ENCODE data around the gene ITGB6. TPM values are rescaled to one million over a fixed set of nuclear protein-coding genes. Genes with fewer than 3 reads are reported as not detected.

Gene ITGB6
- total RNA-seq, 1 experiment from 2014 or later: 7.2 TPM

GRCh38 chr2:160246356-160246755 is 46.3 kb upstream of the ITGB6 start:
- H3K4me2 ChIP-seq (ENCODE audit: low read length): no peak overlapping the region
- H2AFZ ChIP-seq (ENCODE audit: low read length): no peak overlapping the region
- H4K20me1 ChIP-seq (ENCODE audit: low read length): no peaks in the 10 kb centered on the region
- no peak for TF ChIP-seq CTCF (conservative IDR thresholded peaks at IDR 0.05; ENCODE audit: low read depth, low read length)
- TF ChIP-seq EZH2 (IDR thresholded peaks at IDR 0.05; ENCODE audit: low read length, unreplicated experiment): no peak
- no peak for TF ChIP-seq EZH2phosphoT487 (IDR thresholded peaks at IDR 0.05; ENCODE audit: borderline replicate concordance, low read length)
- DNase-seq (no peak), ATAC-seq (no peak)
- no peak overlapping the region for H3K9ac ChIP-seq (ENCODE audit: low read length)
- H3K27ac ChIP-seq (ENCODE audit: low read length): no peak overlapping the region
- ChIA-PET CTCF (no interaction called here), POLR2A (ENCODE audit: unreplicated experiment) (no interaction called here)
- intact Hi-C loops (cut with micrococcal nuclease): no loop called here
- H3K4me1 ChIP-seq (ENCODE audit: insufficient read depth, low read length): peaks cover 16% of the 10 kb centered on the region
- no peaks in the 10 kb centered on the region for H3K27me3 ChIP-seq (ENCODE audit: low read length)
- H3K4me3 ChIP-seq (ENCODE audit: low read length): no peak overlapping the region
- no peaks in the 10 kb centered on the region for H3K9me3 ChIP-seq (ENCODE audit: low read length)
- no peaks in the 10 kb centered on the region for H3F3A ChIP-seq (ENCODE audit: low read length, unreplicated experiment)
- H3K36me3 ChIP-seq (ENCODE audit: low read depth, low read length): no peaks in the 10 kb centered on the region
- H3K79me2 ChIP-seq (ENCODE audit: low read length): no peaks in the 10 kb centered on the region
- no TSS peak for BruUV-seq (replicated peaks)
- H3K9me2 ChIP-seq (replicated peaks; ENCODE audit: low read length): no peaks in the 10 kb centered on the region

- Histone ChIP-seq H4K20me1 (ENCODE audit: low read length) (no peaks in the 10 kb centered on the region), H3K4me1 (ENCODE audit: insufficient read depth, low read length) (peaks cover 20% of the 10 kb centered on the region), H3K4me3 (ENCODE audit: low read length) (no peak overlapping the region), H3K9me2 (replicated peaks; ENCODE audit: low read length) (no peaks in the 10 kb centered on the region), H3K79me2 (ENCODE audit: low read length) (no peaks in the 10 kb centered on the region), H2AFZ (ENCODE audit: low read length) (no peak overlapping the region), H3K9ac (ENCODE audit: low read length) (no peak overlapping the region), H3K4me2 (ENCODE audit: low read length) (no peak overlapping the region), H3K36me3 (ENCODE audit: low read depth, low read length) (no peaks in the 10 kb centered on the region), H3K27ac (ENCODE audit: low read length) (no peak overlapping the region), H3K27me3 (ENCODE audit: low read length) (no peaks in the 10 kb centered on the region), H3F3A (ENCODE audit: low read length, unreplicated experiment) (no peaks in the 10 kb centered on the region), H3K9me3 (ENCODE audit: low read length) (no peaks in the 10 kb centered on the region)
- BruUV-seq (replicated peaks): no TSS peak
- ATAC-seq: no peak
- ChIA-PET POLR2A (ENCODE audit: unreplicated experiment) (no interaction called here), CTCF (no interaction called here)
- TF ChIP-seq EZH2 (IDR thresholded peaks at IDR 0.05; ENCODE audit: low read length, unreplicated experiment) (no peak), CTCF (conservative IDR thresholded peaks at IDR 0.05; ENCODE audit: low read depth, low read length) (no peak), EZH2phosphoT487 (IDR thresholded peaks at IDR 0.05; ENCODE audit: borderline replicate concordance, low read length) (no peak)
- no peak for DNase-seq
- intact Hi-C loops (cut with micrococcal nuclease): no loop called here
Observed at GRCh38 chr2:160245614-160246155, 45.6 kb upstream of the ITGB6 start.

- no peak overlapping the region for H3K9ac ChIP-seq (ENCODE audit: low read length)
- no peaks in the 10 kb centered on the region for H3K79me2 ChIP-seq (ENCODE audit: low read length)
- DNase-seq (no peak), ATAC-seq (no peak)
- no peaks in the 10 kb centered on the region for H4K20me1 ChIP-seq (ENCODE audit: low read length)
- no peaks in the 10 kb centered on the region for H3F3A ChIP-seq (ENCODE audit: low read length, unreplicated experiment)
- H3K27ac ChIP-seq (ENCODE audit: low read length): no peak overlapping the region
- POLR2A ChIA-PET (ENCODE audit: unreplicated experiment): interaction anchor here (0.6 kb wide), 1 partner anchor 19 kb away, joined by 6 read pairs; no protein-coding TSS in a partner anchor
- H3K9me3 ChIP-seq (ENCODE audit: low read length): no peaks in the 10 kb centered on the region
- no peaks in the 10 kb centered on the region for H3K36me3 ChIP-seq (ENCODE audit: low read depth, low read length)
- H3K27me3 ChIP-seq (ENCODE audit: low read length): no peaks in the 10 kb centered on the region
- no TSS peak for BruUV-seq (replicated peaks)
- no peak overlapping the region for H2AFZ ChIP-seq (ENCODE audit: low read length)
- CTCF ChIA-PET: no interaction called here
- TF ChIP-seq EZH2phosphoT487 (IDR thresholded peaks at IDR 0.05; ENCODE audit: borderline replicate concordance, low read length) (no peak), EZH2 (IDR thresholded peaks at IDR 0.05; ENCODE audit: low read length, unreplicated experiment) (no peak), CTCF (conservative IDR thresholded peaks at IDR 0.05; ENCODE audit: low read depth, low read length) (no peak)
- no peak overlapping the region for H3K4me3 ChIP-seq (ENCODE audit: low read length)
- H3K4me2 ChIP-seq (ENCODE audit: low read length): no peak overlapping the region
- peaks cover 20% of the 10 kb centered on the region for H3K4me1 ChIP-seq (ENCODE audit: insufficient read depth, low read length)
- H3K9me2 ChIP-seq (replicated peaks; ENCODE audit: low read length): no peaks in the 10 kb centered on the region
- intact Hi-C loops (cut with micrococcal nuclease): no loop called here
Observed at GRCh38 chr2:160242893-160243564, 43.0 kb upstream of the ITGB6 start.
